Measurements from ENCODE around the gene BSG. TPM values are rescaled to one million over a fixed set of nuclear protein-coding genes. Genes with fewer than 3 reads are reported as not detected.
A peak's percentile ranks its signal among the peaks of the same experiment; 100 is the strongest.

The BSG gene
- total RNA-seq, 6 donors from 2014 or later = 222 to 429 (median 387) TPM

DNA sequence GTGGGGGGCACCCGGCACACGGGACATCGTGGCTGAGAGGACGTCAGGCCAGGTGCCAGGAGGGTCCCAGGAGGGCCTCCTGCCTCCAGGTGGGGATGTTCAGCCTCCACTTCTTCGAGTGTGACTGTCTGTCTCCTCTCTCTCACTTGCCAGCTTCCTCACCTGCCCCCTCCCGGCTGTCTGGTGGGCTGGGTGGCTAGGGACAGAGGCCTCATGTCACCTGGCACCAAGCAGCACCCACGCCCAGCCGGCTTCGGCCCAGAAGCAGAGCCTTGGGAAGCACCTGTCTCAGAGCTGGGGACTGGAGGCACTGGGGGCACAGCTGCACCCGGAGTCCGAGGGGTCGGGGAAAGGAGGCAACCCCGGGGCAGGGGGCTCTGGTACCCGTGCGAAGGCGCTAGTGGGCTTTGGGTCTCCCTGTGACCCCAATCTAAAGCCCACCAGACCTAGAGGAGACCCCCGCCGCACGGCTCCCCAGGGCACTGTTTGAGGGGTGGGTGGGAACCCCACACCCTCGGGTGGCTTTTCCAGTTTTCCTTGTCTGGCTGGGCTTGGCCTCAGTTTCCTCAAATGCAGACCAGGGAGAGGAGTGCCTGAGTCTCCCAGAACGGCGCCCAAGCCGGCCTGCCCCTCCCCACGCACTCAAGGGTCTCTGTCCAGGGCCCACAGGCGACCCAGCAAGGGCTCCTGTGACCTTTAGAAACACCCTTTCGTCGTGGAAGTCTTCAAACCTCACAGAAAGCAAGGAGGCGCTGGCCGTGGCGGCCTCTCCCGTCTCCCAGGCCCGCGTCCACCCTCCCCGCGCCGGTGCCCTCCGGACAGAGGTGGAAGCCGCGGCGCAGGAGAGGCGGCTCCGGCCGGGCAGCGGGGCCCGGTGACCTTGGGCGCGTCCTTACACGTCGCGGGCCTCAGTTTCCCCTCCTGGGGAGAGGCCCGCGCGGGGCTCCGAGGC lies 16.6 kb downstream of the BSG start:
- TF ChIP-seq POLR2AphosphoS5 (IDR thresholded peaks at IDR 0.05) (no peak), EP300 (IDR thresholded peaks at IDR 0.05) (no peak), POLR2A (IDR thresholded peaks at IDR 0.05) (no peak)
- DNase-seq (peak in 1 of 2 donors; percentile 75), ATAC-seq (ENCODE audit: low FRiP score in 2 of 2) (no peak)
- no peaks in the 10 kb centered on the region for H3K9me3 ChIP-seq
- peak overlapping the region in 1 of 4 donors; percentile 15 for H3K4me3 ChIP-seq
- H3K27me3 ChIP-seq = peaks cover 3 to 49% (median 32%) of the 10 kb centered on the region in 4 donors
- no peaks in the 10 kb centered on the region for H3K36me3 ChIP-seq
- WGBS, 2 donors = 12 to 23% methylated on average over 5 to 40 of the region's 54 CpGs
- H3K27ac ChIP-seq = no peak overlapping the region
- H3K4me1 ChIP-seq = peaks cover 10 to 38% (median 21%) of the 10 kb centered on the region in 4 donors

DNA sequence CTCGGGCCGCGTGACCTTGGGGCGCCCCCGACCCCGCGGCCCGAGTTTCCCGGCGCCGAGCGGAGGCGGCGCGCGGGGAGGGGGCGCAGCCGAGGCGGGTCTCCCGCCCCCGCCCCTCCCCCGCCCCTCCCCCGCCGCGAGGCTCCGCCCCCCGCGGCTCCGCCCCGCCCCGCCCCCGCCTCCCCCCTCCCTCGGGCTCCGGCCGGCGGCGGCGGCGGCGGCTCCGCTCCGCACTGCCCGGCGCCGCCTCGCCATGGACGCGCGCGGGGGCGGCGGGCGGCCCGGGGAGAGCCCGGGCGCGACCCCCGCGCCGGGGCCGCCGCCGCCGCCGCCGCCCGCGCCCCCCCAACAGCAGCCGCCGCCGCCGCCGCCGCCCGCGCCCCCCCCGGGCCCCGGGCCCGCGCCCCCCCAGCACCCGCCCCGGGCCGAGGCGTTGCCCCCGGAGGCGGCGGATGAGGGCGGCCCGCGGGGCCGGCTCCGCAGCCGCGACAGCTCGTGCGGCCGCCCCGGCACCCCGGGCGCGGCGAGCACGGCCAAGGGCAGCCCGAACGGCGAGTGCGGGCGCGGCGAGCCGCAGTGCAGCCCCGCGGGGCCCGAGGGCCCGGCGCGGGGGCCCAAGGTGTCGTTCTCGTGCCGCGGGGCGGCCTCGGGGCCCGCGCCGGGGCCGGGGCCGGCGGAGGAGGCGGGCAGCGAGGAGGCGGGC lies 17.4 kb downstream of the BSG start, which contains the start of gene HCN2:
Gene HCN2, plus strand, starts transcription at position 189 of the 703 bp plus-strand sequence. Its CDS starts 65 bp downstream, at position 254.
- no peak for ATAC-seq (ENCODE audit: low FRiP score in 2 of 2)
- TF ChIP-seq CTCF (IDR thresholded peaks at IDR 0.05) (no peak), POLR2AphosphoS5 (IDR thresholded peaks at IDR 0.05) (no peak), EP300 (IDR thresholded peaks at IDR 0.05) (no peak)
- Histone ChIP-seq H3K9me3 (no peaks in the 10 kb centered on the region), H3K36me3 (no peaks in the 10 kb centered on the region), H3K4me1 (peaks cover 10 to 34% (median 20%) of the 10 kb centered on the region in 4 donors), H3K27ac (no peak within 1 kb of the TSS), H3K27me3 (peaks cover 3 to 49% (median 32%) of the 10 kb centered on the region in 4 donors), H3K4me3 (peak within 1 kb of the TSS in 3 of 4 donors; percentile 15 to 31 (median 18))
- no peak for DNase-seq
- no CpG with 5 or more reads among the region's 132 CpGs for WGBS, 2 donors

GRCh38 chr19:590396-590745 lies 18.0 kb downstream of the BSG start:
- peaks cover 3 to 49% (median 32%) of the 10 kb centered on the region in 4 donors for H3K27me3 ChIP-seq
- no peaks in the 10 kb centered on the region for H3K36me3 ChIP-seq
- no peak overlapping the region for H3K27ac ChIP-seq
- TF ChIP-seq POLR2A (IDR thresholded peaks at IDR 0.05) = no peak
- TF ChIP-seq CTCF (IDR thresholded peaks at IDR 0.05) = no peak
- peak overlapping the region in 3 of 4 donors; percentile 6 to 31 (median 18) for H3K4me3 ChIP-seq
- ATAC-seq (ENCODE audit: low FRiP score in 2 of 2) (no peak), DNase-seq (peak in 1 of 2 donors; percentile 84)
- peaks cover 10 to 34% (median 20%) of the 10 kb centered on the region in 4 donors for H3K4me1 ChIP-seq
- WGBS, 2 donors = 1% methylated on average over 15 of the region's 50 CpGs; no CpG with 5 or more reads in 1 of the 2 donors
- H3K9me3 ChIP-seq = no peaks in the 10 kb centered on the region

DNA sequence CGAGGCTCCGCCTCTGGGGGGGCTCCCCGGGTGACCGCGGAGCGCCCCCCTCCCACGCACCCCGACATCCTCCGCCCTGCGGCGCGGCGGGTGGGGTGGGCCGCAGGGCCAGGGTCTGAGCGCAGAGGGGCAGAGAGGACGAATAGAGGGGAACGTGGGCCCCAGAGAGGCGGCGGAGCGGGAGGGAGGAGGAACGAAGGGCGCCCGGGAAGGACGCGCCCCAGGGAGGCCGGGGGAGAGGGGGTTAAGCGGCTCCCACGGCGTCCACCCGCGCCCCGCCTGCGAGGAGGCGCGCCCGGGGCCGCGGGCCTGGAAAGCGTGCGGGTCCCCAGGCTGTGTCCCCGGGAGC lies 18.3 kb downstream of the BSG start:
- Histone ChIP-seq H3K27me3 (peaks cover 3 to 49% (median 32%) of the 10 kb centered on the region in 4 donors), H3K4me3 (peak overlapping the region in 2 of 4 donors; percentile 6 to 31), H3K4me1 (peaks cover 10 to 34% (median 20%) of the 10 kb centered on the region in 4 donors), H3K27ac (no peak overlapping the region), H3K36me3 (no peaks in the 10 kb centered on the region), H3K9me3 (no peaks in the 10 kb centered on the region)
- TF ChIP-seq CTCF (IDR thresholded peaks at IDR 0.05) = no peak
- no peak for TF ChIP-seq EP300 (IDR thresholded peaks at IDR 0.05)
- TF ChIP-seq POLR2A (IDR thresholded peaks at IDR 0.05) = no peak
- TF ChIP-seq POLR2AphosphoS5 (IDR thresholded peaks at IDR 0.05) = no peak
- ATAC-seq (ENCODE audit: low FRiP score in 2 of 2) (no peak), DNase-seq (no peak)
- 12 to 14% methylated on average over 5 to 18 of the region's 41 CpGs for WGBS, 2 donors
